ENCODE measurements around the gene TLR7.

GRCh38 chrX:12934850-12935249 lies 68.0 kb downstream of the TLR7 start:
- TF ChIP-seq, protein P1, sequence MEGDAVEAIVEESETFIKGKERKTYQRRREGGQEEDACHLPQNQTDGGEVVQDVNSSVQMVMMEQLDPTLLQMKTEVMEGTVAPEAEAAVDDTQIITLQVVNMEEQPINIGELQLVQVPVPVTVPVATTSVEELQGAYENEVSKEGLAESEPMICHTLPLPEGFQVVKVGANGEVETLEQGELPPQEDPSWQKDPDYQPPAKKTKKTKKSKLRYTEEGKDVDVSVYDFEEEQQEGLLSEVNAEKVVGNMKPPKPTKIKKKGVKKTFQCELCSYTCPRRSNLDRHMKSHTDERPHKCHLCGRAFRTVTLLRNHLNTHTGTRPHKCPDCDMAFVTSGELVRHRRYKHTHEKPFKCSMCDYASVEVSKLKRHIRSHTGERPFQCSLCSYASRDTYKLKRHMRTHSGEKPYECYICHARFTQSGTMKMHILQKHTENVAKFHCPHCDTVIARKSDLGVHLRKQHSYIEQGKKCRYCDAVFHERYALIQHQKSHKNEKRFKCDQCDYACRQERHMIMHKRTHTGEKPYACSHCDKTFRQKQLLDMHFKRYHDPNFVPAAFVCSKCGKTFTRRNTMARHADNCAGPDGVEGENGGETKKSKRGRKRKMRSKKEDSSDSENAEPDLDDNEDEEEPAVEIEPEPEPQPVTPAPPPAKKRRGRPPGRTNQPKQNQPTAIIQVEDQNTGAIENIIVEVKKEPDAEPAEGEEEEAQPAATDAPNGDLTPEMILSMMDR (IDR thresholded peaks at IDR 0.05 in 2 of 3, conservative IDR thresholded peaks at IDR 0.05 in 1 of 3; ENCODE audit: control insufficient read depth in 2 of 3, extremely low read depth in 1 of 3, insufficient read depth in 1 of 3, low read depth in 3 of 3, low read length in 3 of 3) = no peak
- TF ChIP-seq EED (IDR thresholded peaks at IDR 0.05; ENCODE audit: low read depth) (no peak), SUZ12 (IDR thresholded peaks at IDR 0.05; ENCODE audit: unreplicated experiment) (no peak), POLR2AphosphoS2 (IDR thresholded peaks at IDR 0.05; ENCODE audit: low read depth, low read length) (no peak), RBBP5 (conservative IDR thresholded peaks at IDR 0.05) (no peak), ATF7 (IDR thresholded peaks at IDR 0.05; ENCODE audit: low read depth) (no peak), POLR2AphosphoS5 (IDR thresholded peaks at IDR 0.05; ENCODE audit: low read length) (no peak), SRF (IDR thresholded peaks at IDR 0.05; ENCODE audit: low read depth in 2 of 2, low read length in 2 of 2) (no peak), ELK1 (IDR thresholded peaks at IDR 0.05; ENCODE audit: low read depth, low read length) (no peak), TAF1 (IDR thresholded peaks at IDR 0.05; ENCODE audit: borderline replicate concordance, low read depth, low read length) (no peak), STAT1 (conservative IDR thresholded peaks at IDR 0.05) (no peak)
- TF ChIP-seq, protein P2, sequence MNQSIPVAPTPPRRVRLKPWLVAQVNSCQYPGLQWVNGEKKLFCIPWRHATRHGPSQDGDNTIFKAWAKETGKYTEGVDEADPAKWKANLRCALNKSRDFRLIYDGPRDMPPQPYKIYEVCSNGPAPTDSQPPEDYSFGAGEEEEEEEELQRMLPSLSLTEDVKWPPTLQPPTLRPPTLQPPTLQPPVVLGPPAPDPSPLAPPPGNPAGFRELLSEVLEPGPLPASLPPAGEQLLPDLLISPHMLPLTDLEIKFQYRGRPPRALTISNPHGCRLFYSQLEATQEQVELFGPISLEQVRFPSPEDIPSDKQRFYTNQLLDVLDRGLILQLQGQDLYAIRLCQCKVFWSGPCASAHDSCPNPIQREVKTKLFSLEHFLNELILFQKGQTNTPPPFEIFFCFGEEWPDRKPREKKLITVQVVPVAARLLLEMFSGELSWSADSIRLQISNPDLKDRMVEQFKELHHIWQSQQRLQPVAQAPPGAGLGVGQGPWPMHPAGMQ (IDR thresholded peaks at IDR 0.05; ENCODE audit: borderline replicate concordance) = no peak

All from GM12878 (cell line).